Activated T-cell treated with anti-CD3 and anti-CD28 coated beads for 48 hours (primary cell): ENCODE results near the gene LAG3.
"Not testable (repeated sequence)": the region's sequence is repeated elsewhere in the genome, so short reads cannot be mapped to it uniquely, and the experiment has no call there.

Source experiments
- DNase-seq: peaks from one replicate; pipeline ENCODE4 v3.0.0-alpha.2; 2020; ENCODE audit warnings: low read depth

The LAG3 gene

DNA sequence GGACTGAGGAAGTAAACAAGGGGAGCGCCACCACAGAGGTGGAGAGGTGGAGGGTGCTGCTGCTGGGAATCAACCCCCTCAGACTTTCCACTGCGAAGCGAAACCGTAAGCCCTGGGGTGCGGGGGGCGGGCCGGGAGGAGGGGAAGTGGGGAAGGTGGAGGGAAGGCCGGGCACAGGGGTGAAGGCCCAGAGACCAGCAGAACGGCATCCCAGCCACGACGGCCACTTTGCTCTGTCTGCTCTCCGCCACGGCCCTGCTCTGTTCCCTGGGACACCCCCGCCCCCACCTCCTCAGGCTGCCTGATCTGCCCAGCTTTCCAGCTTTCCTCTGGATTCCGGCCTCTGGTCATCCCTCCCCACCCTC, at the start of gene LAG3:
LAG3 (plus strand) TSS at position 190 of the 365 bp plus-strand sequence. CDS start 333 bp downstream, outside the sequence.
- DNase-seq: peak; percentile 64

DNA sequence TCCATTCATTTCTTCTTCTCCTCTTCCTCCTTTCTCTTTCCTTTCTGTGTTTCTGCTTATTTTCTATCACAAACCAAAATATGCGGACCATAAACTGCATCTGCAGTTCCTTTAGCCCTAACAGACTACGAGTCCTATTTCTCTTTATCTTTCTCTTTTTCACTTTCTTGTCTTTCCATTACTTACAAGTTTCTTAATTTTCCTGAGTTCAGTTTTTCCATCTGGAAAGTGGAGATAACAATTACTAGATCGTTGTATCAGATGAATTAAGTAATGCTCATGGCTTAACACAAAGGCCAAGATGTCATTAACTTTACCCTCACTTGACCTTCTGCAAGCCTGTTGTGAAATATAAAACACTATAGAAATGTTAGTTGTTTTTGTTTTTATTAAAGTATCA, 49.5 kb upstream of the LAG3 start:
- no peak for DNase-seq

DNA sequence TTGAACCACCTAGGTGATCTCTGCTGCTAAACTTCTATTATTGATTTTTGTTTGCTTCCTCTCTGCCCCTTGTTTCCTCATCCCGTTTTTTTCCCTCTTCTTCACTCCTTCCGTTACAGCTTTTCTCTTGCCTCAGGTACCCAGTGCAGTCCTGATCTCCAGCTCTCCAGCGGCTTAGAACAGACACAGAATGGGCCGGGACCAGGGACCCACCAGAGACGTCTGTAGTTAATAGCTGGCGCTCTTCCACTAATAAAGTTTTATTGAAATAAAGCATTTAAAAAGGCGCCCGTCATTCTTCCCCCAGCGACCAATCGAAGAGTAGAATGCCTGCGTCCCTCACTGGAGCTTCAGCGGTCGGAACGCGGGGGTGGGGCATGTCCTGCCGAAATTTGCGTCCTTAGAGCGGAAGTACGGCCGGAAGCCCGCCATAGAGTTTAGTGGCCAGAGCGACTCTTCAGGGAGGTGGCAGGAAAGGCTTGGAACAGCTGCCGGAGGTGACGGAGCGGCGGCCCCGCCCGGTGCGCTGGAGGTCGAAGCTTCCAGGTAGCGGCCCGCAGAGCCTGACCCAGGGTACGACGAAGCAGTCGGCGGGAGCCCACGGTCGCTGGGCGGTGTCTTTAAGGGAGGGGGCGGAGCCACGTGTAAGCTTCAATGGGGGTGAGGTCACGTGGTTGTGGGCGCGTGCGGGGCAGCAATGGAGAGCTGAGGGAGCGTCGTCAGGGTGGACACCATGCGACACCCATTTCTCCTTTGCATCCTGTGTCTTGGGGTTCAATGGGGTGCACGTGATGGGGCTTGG, 48.5 kb upstream of the LAG3 start, which contains the start of gene COPS7A:
COPS7A (plus strand) TSS at position 440 of the 802 bp plus-strand sequence. CDS start 611 bp downstream, outside the sequence.
- DNase-seq: peak; percentile 94

DNA sequence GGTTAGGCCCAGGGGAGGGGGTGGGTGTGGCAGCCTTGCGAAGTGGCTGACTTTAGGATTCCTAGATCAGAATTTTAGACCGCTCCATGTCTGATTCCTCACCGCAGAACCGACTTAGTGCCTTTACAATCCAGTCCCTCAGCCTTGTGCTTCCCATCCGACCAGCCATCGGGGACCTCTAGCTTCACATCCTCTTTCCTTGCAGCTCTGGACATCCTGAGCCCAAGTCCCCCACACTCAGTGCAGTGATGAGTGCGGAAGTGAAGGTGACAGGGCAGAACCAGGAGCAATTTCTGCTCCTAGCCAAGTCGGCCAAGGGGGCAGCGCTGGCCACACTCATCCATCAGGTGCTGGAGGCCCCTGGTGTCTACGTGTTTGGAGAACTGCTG, 47.9 kb upstream of the LAG3 start:
- peak; percentile 26 for DNase-seq

DNA sequence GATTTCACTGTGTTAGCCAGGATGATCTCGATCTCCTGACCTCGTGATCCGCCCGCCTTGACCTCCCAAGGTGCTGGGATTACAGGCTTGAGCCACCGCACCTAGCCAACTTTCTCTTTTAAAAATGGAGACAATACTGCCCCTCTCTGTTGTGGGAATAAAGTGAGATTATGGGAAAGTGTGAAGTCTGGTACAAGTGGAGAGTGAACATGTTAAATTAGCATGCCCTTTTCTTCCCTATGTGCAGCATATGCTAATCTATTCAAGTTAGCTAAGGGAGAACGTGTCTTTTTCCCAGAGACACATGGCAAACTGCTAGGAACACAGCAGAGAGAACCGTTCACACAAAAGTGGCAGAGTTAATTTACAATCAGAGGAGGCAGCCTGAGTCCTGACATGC, 47.0 kb upstream of the LAG3 start:
- DNase-seq: no peak

- DNase-seq: no peak
Observed at GRCh38 chr12:6729186-6729585, 43.1 kb upstream of the LAG3 start.

GRCh38 chr12:6730169-6730568, 42.2 kb upstream of the LAG3 start:
- DNase-seq: no peak

DNA sequence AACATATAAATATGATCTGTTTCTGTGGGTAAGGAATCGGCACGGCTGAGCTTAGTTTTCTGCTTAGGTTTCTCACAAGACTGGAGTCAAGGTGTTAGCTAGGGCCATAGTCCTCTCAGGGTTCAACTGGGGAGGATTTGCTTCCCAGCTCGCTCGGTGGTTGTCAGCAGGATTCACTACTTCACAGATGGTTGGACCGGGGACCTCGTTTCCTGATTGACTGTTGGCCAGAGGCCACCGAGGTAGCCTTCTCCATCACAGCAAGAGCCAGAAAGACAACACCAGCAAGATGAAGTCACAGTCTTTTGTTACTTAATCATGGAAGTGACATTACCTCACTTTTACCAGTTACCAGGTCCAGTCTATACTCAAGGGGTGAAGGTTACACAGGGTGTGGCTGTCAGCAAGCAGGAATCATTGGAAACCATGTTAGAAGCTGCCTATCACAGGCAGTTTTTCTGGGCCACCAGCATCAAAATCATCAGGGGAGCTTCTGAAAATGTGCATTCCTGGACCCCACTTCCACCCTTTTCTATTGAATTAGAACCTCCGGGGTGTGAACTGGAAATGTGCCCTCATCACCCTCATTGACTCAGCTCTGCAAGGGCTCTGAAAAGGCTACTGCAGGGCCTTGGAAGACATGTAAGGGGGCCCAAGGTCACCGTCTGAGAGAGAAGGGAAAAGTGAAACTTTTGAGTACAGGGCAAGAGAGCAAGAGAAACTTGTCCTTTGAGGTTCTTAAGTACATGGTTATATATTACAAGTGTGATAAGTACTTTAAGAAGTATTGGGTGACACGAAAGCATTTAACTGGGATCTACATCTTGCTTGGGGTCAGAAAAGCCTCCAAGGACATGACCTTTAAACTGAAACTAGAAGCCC, 37.6 kb upstream of the LAG3 start:
- DNase-seq: no peak

GRCh38 chr12:6735448-6736191, 36.7 kb upstream of the LAG3 start:
- DNase-seq: peak; percentile 34

GRCh38 chr12:6736754-6737153, 35.6 kb upstream of the LAG3 start:
- no peak for DNase-seq

DNA sequence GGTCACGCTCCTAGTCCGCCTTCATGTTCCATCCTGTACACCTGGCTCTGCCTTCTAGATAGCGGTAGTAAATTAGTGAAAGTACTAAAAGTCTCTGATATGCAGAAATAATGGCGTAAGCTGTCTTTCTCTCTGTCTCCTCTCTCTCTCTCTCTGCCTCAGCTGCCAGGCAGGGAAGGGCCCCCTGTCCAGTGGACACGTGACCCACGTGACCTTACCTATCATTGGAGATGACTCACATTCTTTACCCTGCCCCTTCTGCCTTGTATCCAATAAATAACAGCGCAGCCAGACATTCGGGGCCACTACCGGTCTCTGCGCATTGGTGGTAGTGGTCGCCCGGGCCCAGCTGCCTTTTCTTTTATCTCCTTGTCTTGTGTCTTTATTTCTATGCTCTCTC, 30.2 kb upstream of the LAG3 start:
- DNase-seq: not testable (repeated sequence)

DNA sequence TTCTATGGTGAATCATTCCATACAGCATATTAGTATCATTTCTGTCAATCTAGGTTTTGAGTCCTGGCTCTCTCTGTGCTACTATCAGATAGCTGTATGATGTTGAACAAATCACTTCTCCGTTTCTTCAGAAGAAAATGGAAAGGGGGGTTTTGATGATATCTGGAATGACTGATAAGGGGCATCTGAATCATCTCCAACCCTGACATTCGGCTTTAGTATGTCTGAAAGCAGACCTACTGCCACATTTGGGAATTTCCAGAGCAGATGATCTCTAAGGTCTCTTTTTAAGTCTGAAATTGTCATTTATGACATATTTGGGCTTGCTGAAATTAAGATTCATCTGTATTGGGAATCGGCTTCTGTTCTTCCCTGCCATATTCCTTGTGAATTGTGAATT, 29.5 kb upstream of the LAG3 start:
- no peak for DNase-seq

DNA sequence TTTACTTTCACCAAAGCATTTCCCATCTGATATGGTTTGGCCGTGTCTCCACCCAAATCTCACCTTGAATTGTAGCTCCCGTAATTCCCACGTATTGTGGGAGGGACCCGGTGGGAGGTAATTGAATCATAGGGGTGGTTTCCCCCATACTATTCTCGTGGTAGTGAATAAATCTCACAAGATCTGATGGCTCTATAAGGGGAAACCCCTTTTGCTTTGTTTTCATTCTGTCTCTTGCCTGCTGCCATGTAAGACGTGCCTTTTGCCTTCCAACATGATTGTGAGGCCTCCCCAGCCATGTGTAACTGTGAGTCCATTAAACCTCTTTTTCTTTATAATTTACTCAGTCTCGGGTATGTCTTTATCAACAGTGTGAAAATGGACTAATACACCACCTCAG, 29.0 kb upstream of the LAG3 start:
- not testable (repeated sequence) for DNase-seq

- DNase-seq: no peak
Observed at GRCh38 chr12:6745741-6746525, 26.4 kb upstream of the LAG3 start.

DNA sequence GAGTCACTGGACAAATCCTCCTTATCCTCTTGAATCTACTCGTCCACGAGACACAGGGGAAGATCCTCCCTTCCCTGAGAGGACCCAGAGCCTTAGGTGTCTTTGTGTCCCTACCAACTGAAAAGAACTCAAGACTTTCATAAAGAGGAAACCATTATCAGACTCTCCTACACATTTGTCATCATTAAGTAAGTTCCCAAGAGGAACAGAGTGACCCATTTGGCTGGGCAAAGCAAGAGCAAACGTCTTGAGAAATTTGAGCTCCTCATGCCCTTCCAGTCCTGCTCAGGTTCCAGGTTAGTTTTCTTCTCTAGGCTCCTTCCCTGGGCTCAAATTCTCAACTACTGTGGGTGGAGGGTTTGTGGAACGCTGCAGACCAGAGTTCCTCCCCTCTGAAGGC, 25.1 kb upstream of the LAG3 start:
- no peak for DNase-seq

DNA sequence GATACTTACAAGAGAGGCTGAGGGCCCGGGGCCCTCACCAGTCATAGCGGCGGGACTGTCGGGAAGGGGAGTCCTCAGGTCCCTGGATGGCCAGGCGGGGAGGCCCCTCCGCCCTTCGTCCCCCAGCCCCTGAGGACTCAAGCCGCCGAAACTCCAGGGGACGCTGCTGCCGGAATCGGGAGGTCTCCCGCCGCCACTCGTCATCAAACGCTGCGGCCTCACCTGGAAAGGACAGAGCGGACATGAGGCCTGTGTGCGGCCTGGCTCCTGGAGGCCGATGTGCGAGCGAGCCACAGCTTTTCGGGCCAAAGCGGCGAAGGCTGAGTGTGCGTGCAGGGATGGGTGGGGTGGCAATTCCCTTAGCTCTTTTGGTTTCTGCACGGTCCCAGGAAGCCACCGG, 23.6 kb upstream of the LAG3 start:
- no peak for DNase-seq

DNA sequence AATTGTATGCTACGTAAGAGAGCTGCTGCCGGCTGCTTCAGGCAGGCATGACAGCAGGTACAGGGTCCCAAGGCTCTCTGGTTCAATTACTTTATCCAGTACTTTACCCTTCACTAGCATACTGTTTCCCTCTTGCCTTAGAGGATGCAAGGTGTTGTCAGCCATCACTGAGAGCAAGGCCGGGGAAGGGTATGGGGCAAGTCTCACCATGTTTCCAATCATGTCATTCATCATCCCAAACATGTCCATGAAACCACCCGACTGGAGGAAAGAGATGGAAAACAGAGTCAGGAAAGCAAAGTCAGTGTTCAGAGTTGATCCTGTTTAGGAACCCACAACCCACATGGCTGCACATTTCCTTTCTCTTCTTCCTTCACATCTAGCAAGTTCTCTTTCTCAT, 21.8 kb upstream of the LAG3 start:
- no peak for DNase-seq

DNA sequence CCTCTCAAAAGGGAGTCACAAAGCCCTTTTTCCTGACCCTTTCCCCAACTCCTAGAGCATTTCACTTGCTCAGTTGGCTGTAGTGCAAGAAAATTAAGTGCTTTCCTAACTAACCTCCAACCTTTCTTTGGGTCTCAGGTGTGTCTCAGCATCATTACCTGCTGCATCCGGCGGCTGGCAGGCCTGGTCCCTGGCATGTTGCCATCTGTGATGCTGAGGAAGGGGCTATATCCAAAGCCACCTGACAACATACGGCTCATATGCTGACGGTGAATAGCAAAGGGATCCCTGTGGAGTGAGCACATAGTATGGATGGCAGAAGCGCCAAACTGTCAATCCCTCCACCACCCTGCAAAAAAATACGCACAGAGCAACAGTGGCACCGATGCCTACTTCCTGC, 20.6 kb upstream of the LAG3 start:
- no peak for DNase-seq

DNA sequence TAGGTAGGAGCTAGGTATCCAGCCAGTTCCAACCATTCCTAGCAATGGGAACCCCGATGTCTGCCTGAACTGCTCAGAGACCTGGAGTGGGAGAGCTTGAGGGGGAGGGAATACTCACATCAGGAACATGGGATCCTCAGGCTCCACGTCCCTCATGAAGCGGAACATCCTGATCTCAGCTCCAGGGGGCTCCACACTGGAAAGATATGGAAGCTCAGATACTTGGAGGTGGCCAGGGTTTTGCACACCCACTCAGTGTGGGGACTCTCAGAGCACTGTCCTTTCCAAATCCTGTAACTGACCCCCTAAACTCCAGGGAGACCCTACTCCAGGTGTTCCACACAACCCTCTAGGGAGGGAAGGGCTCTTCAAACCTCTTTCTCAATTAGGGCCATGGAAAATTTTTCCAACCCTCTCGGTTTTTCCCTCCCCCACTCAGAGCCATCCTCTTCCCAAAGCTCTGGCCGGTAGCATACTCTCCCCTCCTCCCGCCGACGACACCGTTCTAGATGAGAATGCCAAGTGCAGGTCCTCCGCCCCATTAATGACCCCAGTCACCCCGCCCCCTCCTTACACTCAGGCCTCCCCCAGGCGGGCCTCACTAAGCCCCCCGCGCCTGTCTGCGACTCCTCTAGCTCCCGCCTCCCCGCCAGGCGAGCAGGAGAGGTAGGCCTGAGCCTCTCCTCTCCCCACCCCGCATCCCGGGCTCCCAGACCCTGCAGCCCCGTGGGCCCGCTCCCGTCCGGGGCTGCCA, 20.0 kb upstream of the LAG3 start:
- DNase-seq: no peak

DNA sequence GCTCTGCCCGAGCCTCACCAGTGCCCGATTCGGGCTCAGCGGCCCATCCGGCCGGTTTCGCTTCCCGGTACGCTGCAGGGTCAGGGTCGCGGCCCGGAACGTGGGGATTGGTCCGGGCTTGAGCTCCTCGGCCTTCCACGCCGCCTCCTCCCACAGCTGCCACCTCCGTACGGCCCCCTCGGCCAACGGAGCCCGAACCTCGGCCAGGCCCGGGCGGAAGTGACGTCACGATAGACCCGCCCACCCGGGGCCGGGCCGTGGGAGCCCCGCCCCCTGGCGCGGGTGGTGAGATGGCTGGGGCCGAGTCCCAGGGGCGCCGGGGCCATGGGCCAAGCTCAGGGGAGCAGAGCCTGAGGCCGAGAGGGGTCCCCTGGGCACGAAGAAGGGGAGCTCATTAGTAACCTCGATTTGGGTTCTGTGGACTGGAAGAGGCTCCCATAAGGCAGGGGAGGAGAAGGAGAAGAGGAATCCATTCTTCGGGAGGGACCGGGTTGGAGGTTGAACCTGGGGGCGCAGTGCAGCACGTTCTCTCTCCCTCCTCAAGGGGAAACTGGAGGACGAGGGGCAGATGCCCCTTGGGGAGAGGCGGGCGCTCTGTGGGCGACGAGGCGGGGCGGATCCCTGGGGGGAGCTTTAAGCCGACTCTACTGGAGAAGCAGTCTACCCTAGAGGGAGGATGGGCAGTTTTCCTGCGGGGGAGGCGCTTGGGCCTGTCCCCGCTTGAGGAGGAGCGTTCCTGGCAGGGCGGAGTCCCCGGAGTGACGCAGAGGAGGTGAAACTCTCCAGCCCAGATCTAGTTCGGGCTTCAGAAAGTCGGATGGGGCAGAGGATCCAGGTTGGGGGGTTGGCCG, 19.2 kb upstream of the LAG3 start, which contains the start of gene MLF2:
MLF2 (minus strand) TSS at position 221 of the 851 bp plus-strand sequence. CDS start 807 bp downstream, outside the sequence.
- peak; percentile 96 for DNase-seq
